Testis (tissue), 3 donors: Measurements from ENCODE around the gene PTPRE. TPM values are rescaled to one million over a fixed set of nuclear protein-coding genes. Genes with fewer than 3 reads are reported as not detected.

ENCODE experiments used
- DNase-seq: peaks from one replicate; pipeline ENCODE4 v3.0.0-alpha.2; 2019
- H3K27ac ChIP-seq, 2 donors: fragments of 200-600 bp; sonication (generic); one replicate each; pipeline ENCODE4 v1.5.1; 2019
- H3K27me3 ChIP-seq: fragments of 200-600 bp; sonication (generic); one replicate; pipeline ENCODE4 v1.5.1; 2019
- H3K36me3 ChIP-seq: fragments of 200-600 bp; sonication (generic); one replicate; pipeline ENCODE4 v1.5.1; 2017; ENCODE audit warnings: low read depth; ENCODE audit errors: missing control alignments
- H3K4me1 ChIP-seq: fragments of 200-600 bp; sonication (generic); one replicate; pipeline ENCODE4 v1.5.1; 2019
- H3K4me3 ChIP-seq, 2 donors: fragments of 200-600 bp; sonication (generic); one replicate each; pipeline ENCODE4 v1.5.1; 2017 to 2019
- H3K9me3 ChIP-seq: fragments of 200-600 bp; sonication (generic); one replicate; pipeline ENCODE4 v1.5.1; 2017
- CTCF ChIP-seq, 3 experiments: fragments of 450-650 bp in 2 of 3; fragments of 200-600 bp in 1 of 3; sonication (generic) in 1 of 3; IDR thresholded peaks; one replicate each; pipeline ENCODE4 v1.5.1; 2016 to 2019; ENCODE audit warnings: antibody characterized with exemption in 3 of 3, mild to moderate bottlenecking in 2 of 3, moderate library complexity in 1 of 3
- POLR2A ChIP-seq: fragments of 450-650 bp; IDR thresholded peaks from one replicate; pipeline ENCODE4 v1.6.1; 2017; ENCODE audit warnings: antibody characterized with exemption, mild to moderate bottlenecking, moderate library complexity
- WGBS, 2 donors: methylation state at CpG; one replicate each; pipeline ENCODE4 v1.1.5; 2018; 5-methylcytosine and 5-hydroxymethylcytosine counted together
- intact Hi-C: fragments of 100-400 bp; cut with DNase I; formaldehyde crosslinking; loops from one replicate; pipeline ENCODE4 v1.15.1; 2023; ENCODE audit warnings: low total_unique reads
- polyA plus RNA-seq: library from polyadenylated mRNA; stranded (reverse); fragments of 350-450 nt; fragmentation: Illumina TruSeq; extraction: RNeasy Lipid Tissue Mini Kit (QIAGEN cat#74804); gene quantifications from one replicate; pipeline ENCODE4 v1.2.3, GENCODE V29; 2014; ENCODE audit warnings: low read depth, low replicate concordance; ENCODE audit not compliant: insufficient read depth
- total RNA-seq, 2 donors: library from RNA; depleted of rRNA; stranded (reverse); fragments of >200 nt; gene quantifications; one replicate each; pipeline ENCODE4 v1.2.3, GENCODE V29; 2016

Gene PTPRE
- total and polyA plus RNA-seq, 3 donors from 2014 or later, result 10.0 to 26.6 (median 15.3) TPM

GRCh38 chr10:128063736-128064107 lies 156.8 kb downstream of the PTPRE start:
- Histone ChIP-seq H3K4me1 (no peaks in the 10 kb centered on the region), H3K27me3 (no peaks in the 10 kb centered on the region), H3K4me3 (no peak overlapping the region), H3K9me3 (no peaks in the 10 kb centered on the region), H3K36me3 (no peaks in the 10 kb centered on the region), H3K27ac (no peak overlapping the region)
- no peak for TF ChIP-seq POLR2A
- no peak for TF ChIP-seq CTCF (IDR thresholded peaks at IDR 0.05)
- 85% methylated on average over 3 to 7 of the region's 7 CpGs for WGBS, 2 donors
- intact Hi-C loops, result loop anchor here (10.0 kb wide), 1 partner anchor 159 kb away; the partner anchor contains the start of gene PTPRE
- DNase-seq, result no peak

GRCh38 chr10:128064108-128064969 lies 157.4 kb downstream of the PTPRE start:
- Histone ChIP-seq H3K27me3 (no peaks in the 10 kb centered on the region), H3K9me3 (no peaks in the 10 kb centered on the region), H3K4me1 (no peaks in the 10 kb centered on the region), H3K27ac (no peak overlapping the region), H3K4me3 (no peak overlapping the region), H3K36me3 (no peaks in the 10 kb centered on the region)
- WGBS, 2 donors, result 65 to 78% methylated on average over 11 of the region's 11 CpGs
- TF ChIP-seq POLR2A (no peak), CTCF (IDR thresholded peaks at IDR 0.05) (no peak)
- DNase-seq, result no peak
- intact Hi-C loops, result loop anchor here (10.0 kb wide), 1 partner anchor 160 kb away; the partner anchor contains the start of gene PTPRE

- H3K36me3 ChIP-seq, result no peaks in the 10 kb centered on the region
Observed at GRCh38 chr10:128064970-128065580, 158.2 kb downstream of the PTPRE start.

GRCh38 chr10:128065881-128066534 lies 159.1 kb downstream of the PTPRE start:
- no peak for DNase-seq
- Histone ChIP-seq H3K27ac (no peak overlapping the region), H3K27me3 (no peaks in the 10 kb centered on the region), H3K36me3 (no peaks in the 10 kb centered on the region), H3K9me3 (no peaks in the 10 kb centered on the region), H3K4me3 (no peak overlapping the region), H3K4me1 (no peaks in the 10 kb centered on the region)
- WGBS, 2 donors, result 85 to 92% methylated on average over 12 to 13 of the region's 13 CpGs
- TF ChIP-seq POLR2A (no peak), CTCF (IDR thresholded peaks at IDR 0.05) (no peak)
- intact Hi-C loops, result loop anchor here (10.0 kb wide), 1 partner anchor 161 kb away; the partner anchor contains the start of gene PTPRE

More at GRCh38 chr10:128064970-128065580, 158.2 kb downstream of the PTPRE start:
- Histone ChIP-seq H3K4me3 (no peak overlapping the region), H3K9me3 (no peaks in the 10 kb centered on the region), H3K4me1 (no peaks in the 10 kb centered on the region), H3K27me3 (no peaks in the 10 kb centered on the region), H3K27ac (no peak overlapping the region)
- WGBS, 2 donors, result 89 to 93% methylated on average over 11 to 17 of the region's 17 CpGs
- intact Hi-C loops, result loop anchor here (10.0 kb wide), 1 partner anchor 160 kb away; the partner anchor contains the start of gene PTPRE
- TF ChIP-seq CTCF (IDR thresholded peaks at IDR 0.05), result no peak
- no peak for DNase-seq
